NCI-H1417 (cell line): ENCODE measurements around the gene FOXR1.
A peak's percentile ranks its signal among the peaks of the same experiment; 100 is the strongest.

Experiments
- DNase-seq, 3 experiments: peaks; one replicate each; lab custom pipeline; 2025; lab: John Stamatoyannopoulos, UW

Gene FOXR1

GRCh38 chr11:118971646-118972045, at the start of gene FOXR1:
FOXR1 (plus strand) TSS chr11:118971761; CDS start chr11:118971932, 171 bp downstream.
- no peak for DNase-seq

GRCh38 chr11:118921929-118922744, 49.4 kb upstream of the FOXR1 start:
- peak in 2 of 3 experiments; percentile 31 to 48 for DNase-seq

- no peak for DNase-seq
Observed at GRCh38 chr11:118922745-118923627, 48.6 kb upstream of the FOXR1 start.

- no peak for DNase-seq
Observed at GRCh38 chr11:118923721-118924587, 47.6 kb upstream of the FOXR1 start.

GRCh38 chr11:118924591-118925585, 46.7 kb upstream of the FOXR1 start:
- DNase-seq = peak; percentile 26 to 66 (median 64)

GRCh38 chr11:118927554-118928100, 43.9 kb upstream of the FOXR1 start:
- DNase-seq = no peak

- peak; percentile 87 to 97 (median 91) for DNase-seq
Observed at GRCh38 chr11:118928101-118928869, 43.3 kb upstream of the FOXR1 start.

GRCh38 chr11:118928870-118929500, 42.6 kb upstream of the FOXR1 start:
- DNase-seq = peak; percentile 69 to 90 (median 86)

GRCh38 chr11:118929501-118930093, 42.0 kb upstream of the FOXR1 start:
- DNase-seq = peak; percentile 75 to 90 (median 90)

- DNase-seq = peak; percentile 97 to 98 (median 97)
Observed at GRCh38 chr11:118930094-118930712, 41.4 kb upstream of the FOXR1 start.

- no peak for DNase-seq
Observed at GRCh38 chr11:118931571-118931970, 40.0 kb upstream of the FOXR1 start.

- DNase-seq = no peak
Observed at GRCh38 chr11:118933486-118933885, 38.1 kb upstream of the FOXR1 start.

GRCh38 chr11:118935376-118935775, 36.2 kb upstream of the FOXR1 start:
- DNase-seq = no peak

GRCh38 chr11:118938491-118939403, 32.8 kb upstream of the FOXR1 start:
- no peak for DNase-seq

GRCh38 chr11:118939404-118939915, 32.1 kb upstream of the FOXR1 start:
- peak in 1 of 3 experiments; percentile 27 for DNase-seq

GRCh38 chr11:118939953-118940598, 31.5 kb upstream of the FOXR1 start:
- peak in 1 of 3 experiments; percentile 21 for DNase-seq
